HFF-Myc (cell line): Measurements from ENCODE around the gene NBEA.

Experiments
- DNase-seq: peaks from one replicate; pipeline ENCODE4 v3.0.0-alpha.2; 2011; ENCODE audit warnings: low read depth; ENCODE audit errors: extremely low read depth
- H3K4me3 ChIP-seq: replicated peaks from 2 replicates; pipeline ENCODE4 v1.5.1; 2011; ENCODE audit warnings: low read depth, mild to moderate bottlenecking, control low read depth, low read length
- TF ChIP-seq, protein P1 (sequence below): IDR thresholded peaks from 2 replicates; pipeline ENCODE4 v1.5.1; 2012; ENCODE audit warnings: mild to moderate bottlenecking, low read depth, low read length, control low read depth; ENCODE audit errors: missing control alignments

Gene NBEA

DNA sequence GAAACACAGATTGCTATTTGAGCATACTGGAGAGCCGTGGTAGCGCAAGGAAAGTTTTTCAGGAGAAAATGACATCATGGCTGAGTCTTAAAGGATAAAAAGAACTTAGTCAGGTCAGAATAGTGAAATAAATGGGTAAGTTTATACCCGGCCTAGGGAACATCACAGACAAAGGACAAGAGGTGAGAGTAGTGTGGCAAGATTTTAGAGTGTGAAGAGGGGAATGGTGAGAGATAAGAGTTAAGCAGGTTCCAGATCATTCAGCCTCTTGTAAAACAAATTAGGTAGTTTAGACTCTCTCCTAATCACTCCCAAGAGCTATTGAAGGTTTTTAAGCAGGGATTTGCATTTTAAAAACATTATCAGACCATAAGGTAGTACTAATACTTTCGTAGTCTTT, 650.4 kb downstream of the NBEA start:
- no peak overlapping the region for H3K4me3 ChIP-seq
- TF ChIP-seq, protein P1, sequence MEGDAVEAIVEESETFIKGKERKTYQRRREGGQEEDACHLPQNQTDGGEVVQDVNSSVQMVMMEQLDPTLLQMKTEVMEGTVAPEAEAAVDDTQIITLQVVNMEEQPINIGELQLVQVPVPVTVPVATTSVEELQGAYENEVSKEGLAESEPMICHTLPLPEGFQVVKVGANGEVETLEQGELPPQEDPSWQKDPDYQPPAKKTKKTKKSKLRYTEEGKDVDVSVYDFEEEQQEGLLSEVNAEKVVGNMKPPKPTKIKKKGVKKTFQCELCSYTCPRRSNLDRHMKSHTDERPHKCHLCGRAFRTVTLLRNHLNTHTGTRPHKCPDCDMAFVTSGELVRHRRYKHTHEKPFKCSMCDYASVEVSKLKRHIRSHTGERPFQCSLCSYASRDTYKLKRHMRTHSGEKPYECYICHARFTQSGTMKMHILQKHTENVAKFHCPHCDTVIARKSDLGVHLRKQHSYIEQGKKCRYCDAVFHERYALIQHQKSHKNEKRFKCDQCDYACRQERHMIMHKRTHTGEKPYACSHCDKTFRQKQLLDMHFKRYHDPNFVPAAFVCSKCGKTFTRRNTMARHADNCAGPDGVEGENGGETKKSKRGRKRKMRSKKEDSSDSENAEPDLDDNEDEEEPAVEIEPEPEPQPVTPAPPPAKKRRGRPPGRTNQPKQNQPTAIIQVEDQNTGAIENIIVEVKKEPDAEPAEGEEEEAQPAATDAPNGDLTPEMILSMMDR, result no peak
- DNase-seq, result no peak

DNA sequence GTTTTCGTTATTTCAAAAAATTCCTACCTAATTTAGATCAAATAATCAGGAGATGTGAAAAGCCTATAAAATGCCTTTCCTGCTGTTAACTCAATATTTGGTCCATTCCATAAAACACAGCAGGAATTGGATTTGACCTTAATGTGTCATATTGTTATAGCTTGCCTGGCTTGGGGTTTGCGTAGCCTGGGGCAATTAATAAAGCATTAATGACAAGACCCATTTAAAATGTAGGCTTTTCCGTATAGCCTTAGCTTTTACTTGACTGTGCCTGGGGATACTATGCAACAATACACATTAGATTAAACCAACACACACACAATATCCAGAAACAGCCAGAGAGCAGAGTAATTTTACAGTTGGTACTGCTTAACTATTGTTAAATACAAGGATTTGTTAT, 651.6 kb downstream of the NBEA start:
- DNase-seq, result no peak
- no peak overlapping the region for H3K4me3 ChIP-seq
- TF ChIP-seq, protein P1, result no peak

DNA sequence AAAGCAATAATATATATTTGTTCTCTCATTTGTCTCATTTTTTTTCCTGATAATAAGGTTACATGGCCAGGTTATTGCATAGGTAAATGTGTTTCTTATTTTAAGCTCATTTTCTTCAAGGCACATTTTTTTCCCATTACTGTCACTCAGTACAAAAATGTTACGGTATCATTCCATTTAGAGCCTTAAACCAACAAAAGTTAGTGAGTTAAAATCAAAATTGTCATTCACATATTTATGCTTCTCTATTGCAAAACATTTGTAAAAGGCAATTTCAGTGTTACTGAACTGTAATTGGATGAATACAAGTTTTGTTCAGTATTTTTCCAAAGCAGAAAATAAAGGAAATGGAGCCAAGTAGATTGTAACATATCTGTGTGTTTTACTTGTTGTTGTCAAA, 652.0 kb downstream of the NBEA start:
- no peak overlapping the region for H3K4me3 ChIP-seq
- TF ChIP-seq, protein P1, result no peak
- DNase-seq, result no peak

DNA sequence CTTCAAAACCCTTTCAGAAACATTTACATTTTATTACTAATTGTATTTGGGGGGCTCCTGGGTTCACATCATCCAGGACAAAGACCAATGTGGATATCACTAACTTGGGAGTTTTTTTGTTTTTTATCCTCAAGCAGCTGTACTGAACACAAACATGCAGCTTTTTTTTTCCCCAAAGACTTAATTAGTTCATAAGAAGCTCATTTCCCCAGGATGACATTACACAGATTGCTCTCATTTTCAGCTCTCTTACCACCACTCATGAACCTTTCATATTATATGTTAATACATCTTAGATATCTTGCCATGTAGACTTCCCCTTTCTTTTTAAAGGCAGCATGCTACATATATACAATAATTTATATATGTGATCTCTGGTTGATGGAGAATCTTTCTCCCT, 653.1 kb downstream of the NBEA start:
- no peak overlapping the region for H3K4me3 ChIP-seq
- no peak for DNase-seq
- TF ChIP-seq, protein P1, result no peak

DNA sequence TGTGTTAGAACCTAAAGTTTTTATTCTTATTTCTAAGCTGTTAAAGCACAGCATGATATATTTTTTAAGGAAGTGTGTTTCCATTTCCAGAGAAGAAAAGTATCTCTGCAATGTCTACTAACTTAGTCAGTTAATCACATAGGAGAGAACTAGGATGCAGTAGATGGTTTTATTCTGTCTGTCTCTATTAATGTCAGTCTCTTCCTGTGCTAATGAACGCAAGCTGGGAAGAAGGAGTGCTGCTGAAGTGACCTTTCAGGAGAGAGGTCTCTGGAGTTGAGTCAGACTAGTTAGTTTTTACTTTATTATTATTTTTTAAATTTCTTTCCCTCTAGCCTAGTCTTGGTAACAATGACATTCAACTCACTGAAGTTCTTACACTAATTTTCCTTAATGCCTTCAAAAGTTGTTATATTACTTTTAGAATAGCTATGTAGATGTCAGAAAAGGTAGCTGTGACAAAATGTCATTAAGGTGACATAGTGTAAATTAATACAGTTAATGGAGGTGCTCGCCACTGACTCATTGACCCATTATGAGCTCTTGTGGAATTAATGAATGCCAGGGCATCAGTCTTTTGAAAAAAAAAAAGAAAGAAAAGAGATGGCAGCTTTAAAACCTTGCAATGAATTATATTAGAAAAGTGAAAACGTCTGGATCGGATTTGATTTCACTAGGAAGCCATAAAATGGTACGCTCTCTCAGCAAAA, 654.4 kb downstream of the NBEA start:
- TF ChIP-seq, protein P1, result no peak
- no peak overlapping the region for H3K4me3 ChIP-seq
- DNase-seq, result no peak

DNA sequence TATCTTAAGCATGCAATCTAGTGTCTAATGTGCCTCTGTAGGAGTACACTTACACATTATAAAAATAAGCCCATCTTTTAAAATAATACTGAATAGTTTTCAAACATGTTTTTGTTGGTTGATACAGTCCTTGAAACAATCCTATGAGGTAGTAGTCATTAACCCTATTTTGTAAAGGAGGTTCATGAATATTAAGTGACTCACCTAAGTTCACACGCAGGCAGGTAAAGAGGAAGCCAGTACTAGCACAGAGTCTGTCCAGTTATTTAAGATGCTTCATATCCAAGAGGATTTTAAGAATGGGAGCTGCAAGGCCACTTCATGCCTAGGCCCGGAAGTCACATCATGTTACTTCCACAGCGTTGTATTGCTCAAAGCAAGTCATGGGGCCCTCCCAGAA, 655.4 kb downstream of the NBEA start:
- TF ChIP-seq, protein P1, result no peak
- H3K4me3 ChIP-seq, result no peak overlapping the region
- DNase-seq, result no peak

DNA sequence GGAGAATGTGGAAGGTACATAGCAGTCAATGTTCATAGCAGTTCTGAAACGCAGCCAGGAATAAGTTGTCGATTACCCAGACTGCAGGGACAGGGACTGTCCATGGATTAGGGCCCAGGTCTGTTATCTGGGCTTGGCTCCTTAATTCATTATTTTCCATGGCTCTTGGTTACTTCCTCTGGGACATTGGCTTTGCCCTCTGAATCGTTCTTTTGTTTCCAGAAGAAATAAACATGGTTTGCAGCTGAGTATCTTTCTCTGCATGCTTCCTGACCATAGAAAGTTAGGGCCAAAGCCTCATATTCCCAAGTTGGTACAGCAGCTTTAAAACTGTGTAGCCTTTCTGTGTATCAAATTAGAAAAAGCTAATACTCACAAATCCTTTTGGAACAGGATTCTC, 656.2 kb downstream of the NBEA start:
- H3K4me3 ChIP-seq, result no peak overlapping the region
- no peak for DNase-seq
- TF ChIP-seq, protein P1, result no peak
